HG03460 (cell line): ENCODE measurements around the gene ZNF672.
"Not testable (repeated sequence)": the region's sequence is repeated elsewhere in the genome, so short reads cannot be mapped to it uniquely, and the experiment has no call there.

ENCODE experiments used
- ATAC-seq: cut with Tn5 transposase; IDR thresholded peaks from one replicate; pipeline ENCODE4 v1.9.1; 2021; ENCODE audit not compliant: unreplicated experiment

Gene ZNF672

DNA sequence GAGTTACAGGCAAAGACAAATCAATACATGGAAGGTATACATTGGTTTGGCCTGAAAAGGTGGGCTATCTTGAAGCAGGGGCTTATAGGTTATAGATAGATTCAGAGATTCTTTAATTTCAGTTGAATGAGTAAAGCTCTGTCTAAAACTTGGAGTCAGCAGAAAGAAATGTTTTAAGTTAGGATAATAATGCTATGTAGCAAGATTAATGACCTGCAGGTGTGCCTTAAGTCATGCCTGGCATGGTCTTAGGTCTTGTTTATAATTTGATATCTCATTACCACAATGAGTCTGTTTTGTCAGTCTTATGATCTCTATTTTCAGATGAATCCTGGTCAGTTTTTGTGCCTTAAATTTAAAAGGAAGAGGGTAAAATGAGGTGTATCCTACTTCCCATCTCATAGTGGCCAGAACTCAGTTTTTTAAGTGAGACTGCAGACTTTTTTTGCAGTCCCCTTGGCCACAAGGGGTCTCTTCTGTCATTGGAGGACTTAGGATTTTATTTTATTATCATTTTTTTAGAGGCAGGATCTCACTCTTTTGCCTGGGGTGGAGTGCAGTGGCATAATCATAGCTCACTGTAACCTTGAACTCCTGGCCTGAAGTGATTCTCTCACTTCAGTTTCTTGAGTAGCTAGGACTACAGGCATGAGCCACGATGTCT lies 46.7 kb downstream of the ZNF672 start:
- no peak for ATAC-seq

DNA sequence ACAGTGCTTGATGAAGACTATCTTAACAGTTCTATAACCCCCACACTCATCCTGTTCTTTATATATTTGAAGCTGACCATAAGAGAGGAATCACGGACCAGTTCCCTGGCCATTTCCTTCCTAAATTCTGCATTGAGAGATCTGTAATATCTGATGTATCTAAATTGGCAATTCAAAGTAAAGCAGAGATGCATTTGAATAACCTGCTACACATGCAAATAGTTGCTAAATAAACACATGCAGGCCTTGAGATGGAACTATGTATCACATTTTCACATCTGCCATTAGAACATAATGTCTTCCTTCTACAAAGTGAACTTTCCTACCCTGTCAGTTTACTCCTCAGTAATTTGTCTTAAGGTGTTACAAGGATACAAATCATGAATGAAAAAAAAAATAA lies 47.6 kb downstream of the ZNF672 start:
- no peak for ATAC-seq

DNA sequence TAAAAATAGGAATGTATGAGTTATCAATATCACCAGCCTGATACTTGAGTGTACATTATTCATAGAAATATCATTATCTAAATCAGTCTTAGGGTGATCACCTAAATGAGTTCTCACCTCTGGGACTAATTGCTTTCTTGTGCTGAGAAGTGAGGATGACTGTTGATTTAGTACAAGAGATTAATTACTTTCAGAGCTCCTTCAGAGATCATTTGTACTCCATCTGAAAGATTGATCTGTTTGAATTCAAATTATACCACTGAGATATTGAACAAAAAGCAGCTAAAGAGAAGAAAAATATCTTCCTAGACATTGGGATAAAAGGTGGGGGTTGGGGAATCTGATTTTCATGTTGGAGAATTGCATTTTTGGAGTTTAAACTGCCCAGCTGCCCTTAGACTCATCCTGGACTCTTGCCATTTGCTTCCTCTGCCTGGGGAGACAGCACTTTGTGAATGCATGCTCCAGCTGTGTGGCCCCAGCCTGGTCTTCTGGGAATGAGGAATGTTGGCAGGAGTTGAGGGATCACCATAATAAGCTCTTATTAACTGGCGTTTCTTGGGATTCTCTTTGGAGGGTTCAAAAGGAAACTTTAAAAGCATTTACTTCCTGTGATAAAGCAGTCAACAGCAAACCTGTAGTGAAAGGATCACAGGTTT lies 48.3 kb downstream of the ZNF672 start:
- ATAC-seq, result no peak

DNA sequence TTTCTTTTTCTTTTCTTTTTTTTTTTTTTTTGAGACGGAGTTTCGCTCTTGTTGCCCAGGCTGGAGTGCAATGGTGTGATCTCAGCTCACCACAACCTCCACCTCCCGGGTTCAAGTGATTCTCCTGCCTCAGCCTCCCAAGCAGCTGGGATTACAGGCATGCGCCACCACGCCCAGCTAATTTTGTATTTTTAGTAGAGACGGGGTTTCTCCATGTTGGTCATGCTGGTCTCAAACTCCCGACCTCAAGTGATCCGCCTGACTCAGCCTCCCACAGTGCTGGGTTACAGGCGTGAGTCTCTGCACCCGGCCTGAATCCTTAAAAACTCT lies 51.9 kb downstream of the ZNF672 start:
- not testable (repeated sequence) for ATAC-seq

DNA sequence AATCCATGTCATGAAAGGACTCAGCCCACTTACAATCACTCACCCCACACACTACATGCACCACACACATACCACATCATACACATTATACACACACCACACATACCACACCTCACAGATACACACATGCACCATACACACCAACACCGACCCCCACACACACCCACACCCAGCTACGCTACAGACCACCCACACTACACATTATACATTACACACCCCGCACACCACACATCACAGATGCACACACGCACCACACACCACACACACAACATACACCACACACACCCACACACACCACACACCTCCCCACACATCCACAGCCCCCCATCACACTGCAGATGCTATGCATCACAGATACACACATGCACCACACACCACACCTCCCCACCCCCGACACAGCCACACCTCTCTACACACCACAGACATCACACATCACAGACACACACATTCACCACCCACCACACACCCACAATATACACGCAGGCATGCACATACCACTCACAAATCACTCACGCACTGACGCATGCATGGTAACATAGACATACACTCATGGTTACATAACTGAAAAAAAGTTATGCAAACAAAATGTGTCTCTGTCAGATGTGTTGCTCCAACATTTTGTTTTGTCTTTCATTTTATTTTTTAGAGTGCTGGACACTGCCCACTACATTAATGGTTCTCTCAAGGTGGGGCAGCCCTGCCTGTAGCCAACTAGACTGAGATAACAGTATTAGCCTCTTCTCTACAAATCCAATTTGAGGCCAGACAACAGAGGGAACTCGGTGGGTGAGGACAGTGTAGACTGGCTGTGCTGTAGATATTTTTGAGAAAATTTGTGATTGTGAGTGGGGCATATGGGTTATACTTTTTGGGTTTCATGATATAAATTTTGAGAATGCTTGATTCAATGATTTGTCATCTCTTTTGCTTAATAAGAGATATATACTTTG lies 52.8 kb downstream of the ZNF672 start:
- ATAC-seq, result no peak

DNA sequence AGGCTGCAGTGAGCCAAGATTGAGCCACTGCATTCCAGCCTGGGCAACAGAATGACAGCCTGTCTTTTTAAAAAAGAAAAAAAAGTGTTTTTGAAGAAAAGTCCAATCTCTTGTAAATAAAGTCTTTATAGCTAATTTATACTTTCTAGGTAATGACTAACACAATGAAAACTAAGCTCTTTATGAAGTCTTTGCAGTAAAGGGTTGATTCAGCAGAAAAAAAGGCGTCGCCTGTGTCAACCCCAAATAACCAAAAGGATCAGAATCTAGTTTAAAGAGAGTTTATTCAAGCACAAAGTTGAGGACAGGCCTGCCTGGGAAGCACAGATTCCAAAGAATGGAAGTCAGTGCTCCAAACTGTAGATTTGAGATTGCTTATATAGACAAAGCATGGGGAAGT lies 53.7 kb downstream of the ZNF672 start:
- no peak for ATAC-seq

DNA sequence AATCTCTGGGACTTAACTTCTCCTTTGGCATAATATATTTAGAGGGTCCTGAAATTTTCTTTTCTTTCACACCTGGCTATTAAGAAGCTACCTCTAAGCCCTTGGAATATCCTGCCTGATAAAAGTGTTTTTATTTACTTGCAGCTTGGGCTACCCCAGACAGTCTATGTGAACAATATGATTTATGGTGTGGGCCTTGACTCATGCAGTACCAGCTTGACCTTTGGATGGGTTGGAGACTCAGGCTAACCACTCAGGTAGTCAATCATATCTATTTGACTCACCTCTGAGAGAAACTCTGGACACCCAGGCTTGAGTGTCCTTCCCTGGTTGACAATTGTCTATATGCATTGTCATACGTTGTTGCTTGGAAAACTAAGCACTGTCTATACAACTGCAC lies 54.6 kb downstream of the ZNF672 start:
- no peak for ATAC-seq

DNA sequence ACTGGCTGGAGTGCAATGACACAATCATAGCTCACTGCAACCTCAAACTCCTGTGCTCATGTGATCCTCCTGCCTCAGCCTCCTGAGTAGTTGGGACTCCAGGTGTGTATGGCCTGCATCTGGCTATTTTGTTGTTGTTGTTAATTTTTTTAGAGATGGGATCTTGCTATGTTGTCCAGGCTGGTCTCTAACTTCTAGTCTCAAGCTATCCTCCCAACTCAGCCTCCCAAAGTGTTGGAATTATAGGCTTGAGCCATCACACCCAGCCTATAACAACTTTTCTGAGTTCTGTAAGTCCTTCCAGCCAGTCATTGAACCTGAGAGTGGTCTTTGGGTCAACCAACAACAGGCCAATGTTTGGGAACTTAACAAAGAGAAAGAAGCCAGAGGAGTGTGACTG lies 56.8 kb downstream of the ZNF672 start:
- ATAC-seq, result no peak

DNA sequence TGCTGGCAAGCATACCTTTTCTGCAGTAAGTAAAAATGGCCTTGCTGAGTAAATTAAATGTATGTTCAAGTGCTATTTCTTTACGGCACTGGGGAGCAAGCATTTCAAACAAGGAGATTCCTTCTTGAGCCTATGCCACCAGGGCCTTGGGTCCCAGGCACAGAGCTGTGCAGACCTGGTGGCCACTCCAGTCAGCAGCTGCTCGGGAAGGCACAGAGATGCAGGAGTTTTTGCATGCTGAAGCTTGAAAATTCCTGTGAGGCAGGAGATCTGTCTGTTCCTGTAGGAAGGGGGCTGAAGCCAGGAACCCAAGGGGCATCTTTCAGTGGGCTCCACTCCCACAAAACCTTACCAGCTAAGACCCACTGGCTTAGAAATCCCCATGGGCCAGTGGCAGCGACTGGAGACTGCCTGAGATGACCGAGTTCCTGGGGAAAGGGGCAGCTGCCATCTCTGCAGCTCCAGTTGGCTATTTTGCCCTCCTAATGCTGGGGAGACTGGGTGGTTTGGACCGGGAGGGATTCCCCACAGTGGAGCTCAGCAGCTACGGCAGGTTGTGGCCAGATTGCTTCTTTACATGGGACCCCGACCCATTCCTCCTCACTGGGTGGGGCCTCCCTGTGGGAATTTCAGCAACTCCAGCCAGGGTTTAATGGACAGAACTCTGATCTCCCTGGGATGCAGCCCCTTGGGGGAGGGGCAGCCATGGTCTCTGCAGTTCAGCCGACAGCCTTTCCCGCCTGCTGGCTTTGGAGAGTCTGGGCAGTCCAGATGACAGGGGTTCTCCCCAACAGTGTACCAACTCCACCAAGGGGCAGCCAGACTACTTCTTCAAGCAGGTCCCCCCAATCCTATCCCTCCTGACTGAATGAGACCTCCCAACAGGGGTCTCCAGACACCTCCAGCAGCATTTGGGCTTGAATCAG lies 59.7 kb downstream of the ZNF672 start:
- no peak for ATAC-seq
